AG04449 (cell line): ENCODE data around the gene SPSB1.

Source experiments
- CTCF ChIA-PET: fragments of 350-600 bp; formaldehyde crosslinking; extraction: SDS; loops from one replicate; lab custom pipeline; 2021; ENCODE audit warnings: antibody characterized with exemption; lab: Yijun Ruan, JAX
- POLR2A ChIA-PET: fragments of 400-600, 350-600 bp; formaldehyde crosslinking; extraction: SDS; loops from one replicate; lab custom pipeline; 2020; ENCODE audit warnings: antibody characterized with exemption, inconsistent platforms; lab: Yijun Ruan, JAX
- DNase-seq: peaks from one replicate; pipeline ENCODE4 v3.0.0-alpha.2; 2010; ENCODE audit warnings: low read depth, low spot score
- H3K4me3 ChIP-seq: 2 replicates; pipeline ENCODE4 v1.5.1; 2011; ENCODE audit warnings: low read depth, mild to moderate bottlenecking, control low read depth, low read length
- TF ChIP-seq, protein P1 (sequence below): IDR thresholded peaks from one replicate; pipeline ENCODE4 v1.5.1; 2011; ENCODE audit warnings: mild to moderate bottlenecking, moderate library complexity, low read length, control low read depth, inconsistent platforms; ENCODE audit not compliant: insufficient read depth; ENCODE audit errors: missing control alignments

Gene SPSB1

DNA sequence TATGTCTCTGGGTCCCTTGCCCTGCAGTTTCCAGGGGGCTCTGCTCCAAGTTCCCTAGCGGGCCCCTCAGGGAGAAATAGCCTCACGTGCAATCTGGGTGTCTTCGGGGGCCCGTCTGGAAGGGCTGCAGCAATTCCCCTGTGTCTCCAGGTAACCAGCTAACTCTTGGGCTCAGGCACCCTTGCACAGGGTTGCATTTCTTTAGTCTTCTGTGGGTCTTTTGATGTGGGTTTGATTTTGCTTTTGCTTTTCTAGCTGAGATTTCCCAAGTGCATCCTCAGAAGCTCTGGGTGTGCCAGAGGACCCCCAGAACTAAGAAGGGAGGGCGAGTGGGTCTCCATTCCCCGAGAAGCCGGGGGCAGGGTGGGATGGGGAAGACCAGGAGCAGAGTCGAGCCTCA, 75.7 kb downstream of the SPSB1 start:
- TF ChIP-seq, protein P1, sequence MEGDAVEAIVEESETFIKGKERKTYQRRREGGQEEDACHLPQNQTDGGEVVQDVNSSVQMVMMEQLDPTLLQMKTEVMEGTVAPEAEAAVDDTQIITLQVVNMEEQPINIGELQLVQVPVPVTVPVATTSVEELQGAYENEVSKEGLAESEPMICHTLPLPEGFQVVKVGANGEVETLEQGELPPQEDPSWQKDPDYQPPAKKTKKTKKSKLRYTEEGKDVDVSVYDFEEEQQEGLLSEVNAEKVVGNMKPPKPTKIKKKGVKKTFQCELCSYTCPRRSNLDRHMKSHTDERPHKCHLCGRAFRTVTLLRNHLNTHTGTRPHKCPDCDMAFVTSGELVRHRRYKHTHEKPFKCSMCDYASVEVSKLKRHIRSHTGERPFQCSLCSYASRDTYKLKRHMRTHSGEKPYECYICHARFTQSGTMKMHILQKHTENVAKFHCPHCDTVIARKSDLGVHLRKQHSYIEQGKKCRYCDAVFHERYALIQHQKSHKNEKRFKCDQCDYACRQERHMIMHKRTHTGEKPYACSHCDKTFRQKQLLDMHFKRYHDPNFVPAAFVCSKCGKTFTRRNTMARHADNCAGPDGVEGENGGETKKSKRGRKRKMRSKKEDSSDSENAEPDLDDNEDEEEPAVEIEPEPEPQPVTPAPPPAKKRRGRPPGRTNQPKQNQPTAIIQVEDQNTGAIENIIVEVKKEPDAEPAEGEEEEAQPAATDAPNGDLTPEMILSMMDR, result no peak
- CTCF ChIA-PET, result interaction anchor here (0.8 to 1.1 kb wide), 2 partner anchors 74 to 89 kb away, joined by 3 read pairs; no protein-coding TSS in a partner anchor
- no peak overlapping the region for H3K4me3 ChIP-seq
- POLR2A ChIA-PET, result no interaction called here
- no peak for DNase-seq

DNA sequence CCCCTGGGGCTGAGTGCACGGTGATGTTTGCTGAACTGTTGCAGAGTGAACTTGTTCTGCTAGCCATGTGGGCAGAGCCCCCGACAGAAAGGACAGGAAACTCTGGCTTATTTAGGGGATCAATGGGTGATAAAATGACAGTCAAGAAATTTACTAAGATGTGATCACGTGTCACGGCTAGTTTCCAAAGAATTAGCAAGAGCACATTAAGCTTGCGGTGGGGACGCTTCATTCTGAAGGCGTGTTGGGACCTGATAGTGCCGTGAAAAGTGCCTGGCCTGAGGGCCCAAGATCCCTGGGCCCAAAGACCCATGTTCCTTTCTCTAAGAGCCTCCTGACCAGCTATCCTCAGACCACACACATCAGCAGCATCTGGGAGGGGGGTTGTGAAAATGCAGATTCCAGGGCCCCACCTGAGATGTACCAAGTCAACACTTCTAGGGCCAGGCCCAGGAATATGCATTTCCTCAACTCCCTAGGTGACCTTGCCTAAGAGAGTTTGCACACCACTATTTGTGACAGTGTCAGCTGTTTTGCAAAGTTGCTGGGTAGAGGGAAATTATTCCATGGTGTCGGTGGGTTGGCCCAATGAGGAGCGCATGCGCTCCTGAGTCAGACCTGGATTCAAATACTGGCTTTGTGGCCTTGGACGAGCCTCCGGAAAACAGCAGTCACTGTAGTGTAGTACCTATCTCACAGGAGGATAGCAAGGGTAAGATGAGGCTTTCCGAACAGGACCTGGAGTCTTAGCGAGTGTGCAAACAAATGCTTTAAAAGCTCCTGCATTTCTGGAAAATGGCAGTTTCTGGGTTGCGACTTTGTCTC, 77.5 kb downstream of the SPSB1 start:
- ChIA-PET POLR2A (no interaction called here), CTCF (interaction anchor here (1.2 kb wide), 1 partner anchor 30 kb away, joined by 3 read pairs; no protein-coding TSS in a partner anchor)
- H3K4me3 ChIP-seq, result no peak overlapping the region
- TF ChIP-seq, protein P1, result no peak
- no peak for DNase-seq

DNA sequence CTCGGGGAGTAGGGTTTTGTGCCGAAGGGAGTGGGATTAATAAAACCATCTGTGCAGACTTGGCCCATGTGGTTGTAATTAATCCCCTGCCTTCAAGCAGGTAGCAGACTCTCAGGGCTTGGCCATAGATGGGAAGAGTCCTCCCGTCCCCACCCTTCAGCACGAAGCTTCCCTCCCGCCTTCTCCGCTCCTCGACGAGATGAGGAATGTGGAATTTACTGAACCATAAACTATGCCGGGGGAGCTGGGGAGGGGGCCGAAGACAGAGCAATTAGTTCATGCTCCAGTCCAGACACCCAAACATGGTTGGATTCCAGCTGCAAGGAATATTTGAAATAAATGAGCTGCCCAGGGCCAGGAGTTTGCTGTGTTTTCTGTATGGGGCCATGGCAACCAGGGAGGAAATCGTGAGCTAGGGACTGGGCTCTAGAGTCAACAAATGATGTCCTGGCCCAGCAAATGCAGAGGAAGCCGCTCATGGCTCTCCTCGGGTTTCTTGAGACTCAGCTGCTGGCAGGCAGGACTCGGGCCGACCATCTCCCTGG, 78.8 kb downstream of the SPSB1 start:
- DNase-seq, result peak; percentile 59
- H3K4me3 ChIP-seq, result no peak overlapping the region
- CTCF ChIA-PET, result interaction anchor here (1.1 to 2.1 kb wide), 4 partner anchors 18 to 120 kb away, joined by 3 to 6 read pairs (median 4); no protein-coding TSS in a partner anchor
- POLR2A ChIA-PET, result interaction anchor here (0.6 to 1.2 kb wide), 4 partner anchors 22 to 96 kb away, joined by 3 to 7 read pairs (median 3); no protein-coding TSS in a partner anchor
- TF ChIP-seq, protein P1, result no peak

DNA sequence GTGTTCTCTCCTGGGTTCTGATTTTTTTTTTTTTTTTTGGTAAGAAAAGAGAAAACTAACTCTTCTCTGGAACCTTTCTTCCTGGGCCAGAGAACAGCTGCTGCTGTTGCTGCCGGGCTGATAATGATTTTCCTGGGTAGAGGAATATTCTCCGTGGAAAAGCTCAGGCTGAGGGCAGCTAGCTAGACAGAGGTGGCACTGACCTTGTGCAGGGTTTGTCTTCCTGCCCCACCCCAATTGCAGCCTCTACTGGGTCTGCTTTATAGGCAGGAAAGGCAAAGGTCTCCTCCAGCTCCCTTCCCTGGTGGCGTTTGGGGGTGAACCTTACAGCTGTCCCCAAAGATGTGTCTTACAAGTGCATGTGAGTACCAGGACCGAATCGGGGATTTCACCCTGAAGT, 79.3 kb downstream of the SPSB1 start:
- no peak overlapping the region for H3K4me3 ChIP-seq
- TF ChIP-seq, protein P1, result no peak
- CTCF ChIA-PET, result interaction anchor here (1.1 to 2.1 kb wide), 5 partner anchors 19 to 120 kb away, joined by 3 to 6 read pairs (median 4); no protein-coding TSS in a partner anchor
- POLR2A ChIA-PET, result interaction anchor here (0.6 to 1.2 kb wide), 4 partner anchors 22 to 96 kb away, joined by 3 to 7 read pairs (median 3); no protein-coding TSS in a partner anchor
- DNase-seq, result no peak

DNA sequence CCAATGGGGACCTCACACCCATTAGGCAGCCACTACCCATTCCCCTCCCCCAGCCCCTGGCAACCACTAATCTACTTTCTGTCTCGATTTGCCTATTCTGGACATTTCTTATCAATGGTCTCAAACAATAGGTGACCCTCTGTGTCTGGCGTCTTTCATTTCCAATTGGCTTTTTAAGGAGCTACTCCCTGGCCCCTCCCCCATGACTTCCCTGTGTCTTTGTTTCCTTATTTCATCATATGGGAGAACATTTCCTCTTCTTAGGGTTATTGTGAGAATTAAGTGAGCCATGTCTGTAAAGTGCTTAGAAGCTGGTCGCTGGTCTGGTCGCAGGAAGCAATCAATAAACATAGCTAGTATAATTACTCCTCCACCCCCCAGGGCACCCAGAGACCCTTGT, 80.9 kb downstream of the SPSB1 start:
- CTCF ChIA-PET, result interaction anchor here (0.8 to 2.1 kb wide), 7 partner anchors 21 to 118 kb away, joined by 3 to 6 read pairs (median 4); no protein-coding TSS in a partner anchor

More for the DNA sequence above, 80.9 kb downstream of the SPSB1 start:
- POLR2A ChIA-PET, result no interaction called here
- no peak overlapping the region for H3K4me3 ChIP-seq
- DNase-seq, result no peak
- TF ChIP-seq, protein P1, result no peak
